PC-3 (cell line): ENCODE measurements around the gene MBD3L2B.

ENCODE experiments used
- EZH2phosphoT487 ChIP-seq: fragments of 300-600 bp; sonication (generic); IDR thresholded peaks from 2 replicates; pipeline ENCODE4 v1.6.1; 2018; ENCODE audit warnings: mild to moderate bottlenecking, antibody characterized with exemption, low read length, borderline replicate concordance
- TF ChIP-seq, protein P1 (sequence below): fragments of 300-600 bp; sonication (generic); conservative IDR thresholded peaks from 2 replicates; pipeline ENCODE4 v1.5.1; 2017; ENCODE audit warnings: antibody characterized with exemption, low read depth, mild to moderate bottlenecking, low read length

DNA sequence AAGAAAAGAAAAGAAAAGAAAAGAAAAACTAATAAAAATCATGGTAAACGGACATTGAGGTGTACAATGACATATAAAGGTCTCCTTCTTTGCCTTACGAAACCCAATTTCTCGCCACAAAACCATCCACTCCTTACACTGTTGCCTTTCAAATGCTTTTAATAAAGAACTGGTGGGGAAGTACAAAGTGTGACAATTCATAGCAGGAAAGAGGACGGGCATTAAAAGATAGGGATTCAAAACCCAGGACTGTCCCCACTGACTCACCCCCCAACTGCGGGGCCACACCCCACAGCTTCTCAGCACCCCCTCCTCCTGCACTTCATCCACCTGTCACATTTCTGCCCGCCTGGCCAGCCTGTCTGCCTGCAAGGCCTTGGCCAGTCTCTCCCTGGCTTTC is 2.4 kb downstream of the MBD3L2B start:
- TF ChIP-seq, protein P1, sequence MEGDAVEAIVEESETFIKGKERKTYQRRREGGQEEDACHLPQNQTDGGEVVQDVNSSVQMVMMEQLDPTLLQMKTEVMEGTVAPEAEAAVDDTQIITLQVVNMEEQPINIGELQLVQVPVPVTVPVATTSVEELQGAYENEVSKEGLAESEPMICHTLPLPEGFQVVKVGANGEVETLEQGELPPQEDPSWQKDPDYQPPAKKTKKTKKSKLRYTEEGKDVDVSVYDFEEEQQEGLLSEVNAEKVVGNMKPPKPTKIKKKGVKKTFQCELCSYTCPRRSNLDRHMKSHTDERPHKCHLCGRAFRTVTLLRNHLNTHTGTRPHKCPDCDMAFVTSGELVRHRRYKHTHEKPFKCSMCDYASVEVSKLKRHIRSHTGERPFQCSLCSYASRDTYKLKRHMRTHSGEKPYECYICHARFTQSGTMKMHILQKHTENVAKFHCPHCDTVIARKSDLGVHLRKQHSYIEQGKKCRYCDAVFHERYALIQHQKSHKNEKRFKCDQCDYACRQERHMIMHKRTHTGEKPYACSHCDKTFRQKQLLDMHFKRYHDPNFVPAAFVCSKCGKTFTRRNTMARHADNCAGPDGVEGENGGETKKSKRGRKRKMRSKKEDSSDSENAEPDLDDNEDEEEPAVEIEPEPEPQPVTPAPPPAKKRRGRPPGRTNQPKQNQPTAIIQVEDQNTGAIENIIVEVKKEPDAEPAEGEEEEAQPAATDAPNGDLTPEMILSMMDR = no peak
- TF ChIP-seq EZH2phosphoT487 = no peak
